HepG2 (cell line): ENCODE measurements around the gene PPM1H. TPM values are rescaled to one million over a fixed set of nuclear protein-coding genes. Genes with fewer than 3 reads are reported as not detected.
A peak's percentile ranks its signal among the peaks of the same experiment; 100 is the strongest.

Experiments used
- EZH2 ChIP-seq: conservative IDR thresholded peaks from 2 replicates; pipeline ENCODE4 v1.6.1; 2012; ENCODE audit warnings: mild to moderate bottlenecking, low read depth, low read length, moderate library complexity
- HMG20A ChIP-seq: IDR thresholded peaks from 2 replicates; pipeline ENCODE4 v1.6.1; 2016; ENCODE audit warnings: borderline replicate concordance
- HOXA3 ChIP-seq: sonication (generic); formaldehyde crosslinking; IDR thresholded peaks from 2 replicates; pipeline ENCODE4 v1.5.0; 2020; ENCODE audit warnings: missing genetic modification reagents
- HOXA9 ChIP-seq: sonication (generic); formaldehyde crosslinking; IDR thresholded peaks from 2 replicates; pipeline ENCODE4 v1.8.1; 2022; ENCODE audit warnings: missing genetic modification reagents, mild to moderate bottlenecking, moderate library complexity, borderline replicate concordance
- MXI1 ChIP-seq: IDR thresholded peaks from 3 replicates; pipeline ENCODE4 v1.6.1; 2012; ENCODE audit warnings: low read depth, low read length, inconsistent platforms, borderline replicate concordance
- NFKB2 ChIP-seq: sonication (generic); formaldehyde crosslinking; IDR thresholded peaks from 2 replicates; pipeline ENCODE4 v1.4.0; 2020; ENCODE audit warnings: missing genetic modification reagents, borderline replicate concordance
- NR2F2 ChIP-seq: IDR thresholded peaks from 2 replicates; pipeline ENCODE4 v1.6.1; 2012; ENCODE audit warnings: low read depth, inconsistent platforms, borderline replicate concordance
- PHF20 ChIP-seq: sonication (generic); formaldehyde crosslinking; IDR thresholded peaks from 2 replicates; pipeline ENCODE4 v1.5.0; 2020; ENCODE audit warnings: mild to moderate bottlenecking, missing genetic modification reagents
- SIX4 ChIP-seq: sonication (generic); formaldehyde crosslinking; IDR thresholded peaks from 2 replicates; pipeline ENCODE4 v1.4.0; 2020; ENCODE audit warnings: missing genetic modification reagents
- SOX6 ChIP-seq, 2 experiments: fragments of 450-650 bp in 1 of 2; sonication (generic) in 1 of 2; formaldehyde crosslinking in 1 of 2; IDR thresholded peaks; 2 replicates each; pipeline versions ENCODE4 v1.4.0 to v1.6.1; 2017 to 2020; ENCODE audit warnings: antibody characterized with exemption in 1 of 2, mild to moderate bottlenecking in 1 of 2, missing genetic modification reagents in 1 of 2
- SP1 ChIP-seq, 2 experiments: fragments of 450-650 bp in 1 of 2; sonication (generic) in 1 of 2; formaldehyde crosslinking in 1 of 2; IDR thresholded peaks; 2 replicates each; pipeline versions ENCODE4 v1.4.0 to v1.6.1; 2016 to 2020; ENCODE audit warnings: missing genetic modification reagents in 1 of 2
- TAF15 ChIP-seq: fragments of 200-400 bp; formaldehyde crosslinking; IDR thresholded peaks from one replicate; pipeline ENCODE4 v1.6.1; 2018; ENCODE audit warnings: mild to moderate bottlenecking, low read depth, low read length; ENCODE audit not compliant: poor library complexity, severe bottlenecking
- TCF7 ChIP-seq: sonication (generic); IDR thresholded peaks from 2 replicates; pipeline ENCODE4 v1.6.1; 2016; ENCODE audit warnings: antibody characterized with exemption, low read depth
- TP53 ChIP-seq: sonication (generic); formaldehyde crosslinking; conservative IDR thresholded peaks from 2 replicates; pipeline ENCODE4 v1.4.0; 2020; ENCODE audit warnings: missing genetic modification reagents
- ZNF3 ChIP-seq: IDR thresholded peaks from 2 replicates; pipeline ENCODE4 v1.7.0; 2017; ENCODE audit warnings: inconsistent platforms
- ZNF451 ChIP-seq: sonication (generic); formaldehyde crosslinking; IDR thresholded peaks from 2 replicates; pipeline ENCODE4 v1.5.0; 2020; ENCODE audit warnings: mild to moderate bottlenecking, missing genetic modification reagents
- ZNF460 ChIP-seq: sonication (generic); formaldehyde crosslinking; IDR thresholded peaks from 2 replicates; pipeline ENCODE4 v1.5.1; 2020; ENCODE audit warnings: missing genetic modification reagents, mild to moderate bottlenecking, borderline replicate concordance
- ZNF556 ChIP-seq: sonication (generic); formaldehyde crosslinking; IDR thresholded peaks from 2 replicates; pipeline ENCODE4 v1.4.0; 2020; ENCODE audit warnings: mild to moderate bottlenecking, missing genetic modification reagents, borderline replicate concordance
- ZNF619 ChIP-seq: sonication (generic); formaldehyde crosslinking; IDR thresholded peaks from 2 replicates; pipeline ENCODE4 v1.4.0; 2020; ENCODE audit warnings: mild to moderate bottlenecking, missing genetic modification reagents
- ZNF749 ChIP-seq: sonication (generic); formaldehyde crosslinking; IDR thresholded peaks from 2 replicates; pipeline ENCODE4 v1.8.0; 2022; ENCODE audit warnings: mild to moderate bottlenecking, missing genetic modification reagents, moderate library complexity, borderline replicate concordance
- ZNF781 ChIP-seq: sonication (generic); formaldehyde crosslinking; IDR thresholded peaks from 2 replicates; pipeline ENCODE4 v1.5.1; 2020; ENCODE audit warnings: borderline replicate concordance, mild to moderate bottlenecking, missing genetic modification reagents; ENCODE audit errors: not compliant biosample characterization
- polyA plus RNA-seq, 8 experiments: library from polyadenylated mRNA; depleted of rRNA in 3 of 8; stranded (reverse) in 7 of 8; unstranded in 1 of 8; fragments of >200 nt; fragmentation: Illumina TruSeq in 4 of 8; extraction: Trizol in 4 of 8; gene quantifications; 2 replicates each; pipeline versions ENCODE4 v1.2.1 to v1.2.3, GENCODE V29; 2011 to 2016; ENCODE audit warnings: low read depth in 4 of 8, missing spikeins in 1 of 8, mixed read lengths in 1 of 8; ENCODE audit not compliant: insufficient read depth in 1 of 8
- total RNA-seq, 5 experiments: library from RNA; depleted of rRNA; stranded (reverse); fragments of >200 nt; fragmentation: Illumina TruSeq; extraction: Trizol; gene quantifications; 2 replicates each; pipeline ENCODE4 v1.2.3, GENCODE V29; 2016; ENCODE audit warnings: low read depth in 1 of 5
- TF ChIP-seq, protein P1 (sequence below): sonication (generic); formaldehyde crosslinking; IDR thresholded peaks from 2 replicates; pipeline ENCODE4 v1.8.0; 2022; ENCODE audit warnings: missing genetic modification reagents, mild to moderate bottlenecking, inconsistent platforms, borderline replicate concordance
- TF ChIP-seq, protein P2 (sequence below): sonication (generic); formaldehyde crosslinking; IDR thresholded peaks from 2 replicates; pipeline ENCODE4 v1.5.0; 2020; ENCODE audit warnings: missing genetic modification reagents, mild to moderate bottlenecking, borderline replicate concordance
- TF ChIP-seq, protein P3 (sequence below): sonication (generic); formaldehyde crosslinking; IDR thresholded peaks from 2 replicates; pipeline ENCODE4 v1.4.0; 2020; ENCODE audit warnings: missing genetic modification reagents
- TF ChIP-seq, protein P4 (sequence below): sonication (generic); formaldehyde crosslinking; IDR thresholded peaks from 2 replicates; pipeline ENCODE4 v1.5.1; 2020; ENCODE audit warnings: mild to moderate bottlenecking, missing genetic modification reagents

Gene PPM1H
- total and polyA plus RNA-seq, 2 of the 13 experiments (the other 11 are each of a cell fraction or from before 2014, with no cell fraction given): 29.1 to 38.1 TPM

DNA sequence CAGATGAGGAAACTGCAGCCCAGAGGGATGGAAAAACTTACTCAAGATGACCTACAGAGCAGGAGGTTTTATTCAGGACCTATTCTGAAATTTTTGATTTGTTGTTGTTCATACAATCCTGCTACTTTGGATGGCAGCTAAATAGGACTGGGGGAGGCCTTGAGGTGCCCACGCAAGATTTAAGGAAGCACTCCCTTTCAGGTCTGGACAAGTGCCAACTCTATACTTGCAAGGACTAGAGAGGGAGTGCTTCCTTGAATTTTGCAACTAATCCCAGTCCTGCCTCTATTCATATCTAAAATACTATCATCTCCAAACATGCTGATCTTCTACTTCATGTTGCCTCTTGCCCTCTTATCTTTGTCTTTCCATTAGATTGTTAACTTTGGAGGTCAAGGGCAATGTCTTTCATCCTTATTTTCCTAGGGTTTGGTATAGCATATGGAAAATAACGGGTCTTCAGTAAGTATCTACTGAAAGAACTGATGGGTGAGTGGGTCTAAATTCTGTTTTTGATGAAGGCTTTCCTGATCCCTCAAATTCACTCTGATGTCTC is 28.6 kb upstream of the PPM1H start (continued):
- TF ChIP-seq NFKB2 (CRISPR knock-in tag) (no peak), MXI1 (no peak), ZNF451 (CRISPR knock-in tag) (no peak), TAF15 (no peak), TP53 (CRISPR knock-in tag) (no peak), HMG20A (CRISPR knock-in tag) (peak; percentile 30; the same call in 1 of the 2 replicates), HOXA9 (CRISPR knock-in tag) (no peak), ZNF781 (no peak), ZNF619 (CRISPR knock-in tag) (no peak), PHF20 (CRISPR knock-in tag) (no peak), ZNF460 (CRISPR knock-in tag) (no peak), EZH2 (no peak), SOX6 (IDR thresholded peaks at IDR 0.05) (no peak), SOX6 (CRISPR knock-in tag; IDR thresholded peaks at IDR 0.05) (0 out of 2 replicates have a peak, but pooled peaks have one; percentile 21), ZNF556 (no peak), ZNF3 (no peak), NR2F2 (peak; percentile 54; the same call in 1 of the 2 replicates), ZNF749 (CRISPR knock-in tag) (no peak), TCF7 (0 out of 2 replicates have a peak, but pooled peaks have one; percentile 33), HOXA3 (CRISPR knock-in tag) (no peak), SIX4 (CRISPR knock-in tag) (no peak), SP1 (IDR thresholded peaks at IDR 0.05) (no peak), SP1 (CRISPR knock-in tag; IDR thresholded peaks at IDR 0.05) (no peak)
- TF ChIP-seq, protein P1, sequence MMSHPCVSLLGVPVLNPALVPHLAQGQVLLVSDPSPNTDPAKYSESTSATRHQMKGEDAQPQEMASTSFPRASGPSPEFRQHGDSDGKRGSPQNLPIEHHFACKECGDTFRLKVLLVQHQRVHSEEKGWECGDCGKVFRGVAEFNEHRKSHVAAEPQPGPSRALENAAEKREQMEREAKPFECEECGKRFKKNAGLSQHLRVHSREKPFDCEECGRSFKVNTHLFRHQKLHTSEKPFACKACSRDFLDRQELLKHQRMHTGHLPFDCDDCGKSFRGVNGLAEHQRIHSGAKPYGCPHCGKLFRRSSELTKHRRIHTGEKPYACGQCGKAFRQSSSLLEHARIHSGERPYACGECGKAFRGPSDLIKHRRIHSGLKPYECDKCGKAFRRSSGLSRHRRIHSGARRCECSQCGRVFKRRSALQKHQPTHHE (CRISPR knock-in tag): no peak
- TF ChIP-seq, protein P2, sequence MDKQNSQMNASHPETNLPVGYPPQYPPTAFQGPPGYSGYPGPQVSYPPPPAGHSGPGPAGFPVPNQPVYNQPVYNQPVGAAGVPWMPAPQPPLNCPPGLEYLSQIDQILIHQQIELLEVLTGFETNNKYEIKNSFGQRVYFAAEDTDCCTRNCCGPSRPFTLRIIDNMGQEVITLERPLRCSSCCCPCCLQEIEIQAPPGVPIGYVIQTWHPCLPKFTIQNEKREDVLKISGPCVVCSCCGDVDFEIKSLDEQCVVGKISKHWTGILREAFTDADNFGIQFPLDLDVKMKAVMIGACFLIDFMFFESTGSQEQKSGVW (CRISPR knock-in tag): no peak
- TF ChIP-seq, protein P3, sequence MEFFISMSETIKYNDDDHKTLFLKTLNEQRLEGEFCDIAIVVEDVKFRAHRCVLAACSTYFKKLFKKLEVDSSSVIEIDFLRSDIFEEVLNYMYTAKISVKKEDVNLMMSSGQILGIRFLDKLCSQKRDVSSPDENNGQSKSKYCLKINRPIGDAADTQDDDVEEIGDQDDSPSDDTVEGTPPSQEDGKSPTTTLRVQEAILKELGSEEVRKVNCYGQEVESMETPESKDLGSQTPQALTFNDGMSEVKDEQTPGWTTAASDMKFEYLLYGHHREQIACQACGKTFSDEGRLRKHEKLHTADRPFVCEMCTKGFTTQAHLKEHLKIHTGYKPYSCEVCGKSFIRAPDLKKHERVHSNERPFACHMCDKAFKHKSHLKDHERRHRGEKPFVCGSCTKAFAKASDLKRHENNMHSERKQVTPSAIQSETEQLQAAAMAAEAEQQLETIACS: no peak
- TF ChIP-seq, protein P4, sequence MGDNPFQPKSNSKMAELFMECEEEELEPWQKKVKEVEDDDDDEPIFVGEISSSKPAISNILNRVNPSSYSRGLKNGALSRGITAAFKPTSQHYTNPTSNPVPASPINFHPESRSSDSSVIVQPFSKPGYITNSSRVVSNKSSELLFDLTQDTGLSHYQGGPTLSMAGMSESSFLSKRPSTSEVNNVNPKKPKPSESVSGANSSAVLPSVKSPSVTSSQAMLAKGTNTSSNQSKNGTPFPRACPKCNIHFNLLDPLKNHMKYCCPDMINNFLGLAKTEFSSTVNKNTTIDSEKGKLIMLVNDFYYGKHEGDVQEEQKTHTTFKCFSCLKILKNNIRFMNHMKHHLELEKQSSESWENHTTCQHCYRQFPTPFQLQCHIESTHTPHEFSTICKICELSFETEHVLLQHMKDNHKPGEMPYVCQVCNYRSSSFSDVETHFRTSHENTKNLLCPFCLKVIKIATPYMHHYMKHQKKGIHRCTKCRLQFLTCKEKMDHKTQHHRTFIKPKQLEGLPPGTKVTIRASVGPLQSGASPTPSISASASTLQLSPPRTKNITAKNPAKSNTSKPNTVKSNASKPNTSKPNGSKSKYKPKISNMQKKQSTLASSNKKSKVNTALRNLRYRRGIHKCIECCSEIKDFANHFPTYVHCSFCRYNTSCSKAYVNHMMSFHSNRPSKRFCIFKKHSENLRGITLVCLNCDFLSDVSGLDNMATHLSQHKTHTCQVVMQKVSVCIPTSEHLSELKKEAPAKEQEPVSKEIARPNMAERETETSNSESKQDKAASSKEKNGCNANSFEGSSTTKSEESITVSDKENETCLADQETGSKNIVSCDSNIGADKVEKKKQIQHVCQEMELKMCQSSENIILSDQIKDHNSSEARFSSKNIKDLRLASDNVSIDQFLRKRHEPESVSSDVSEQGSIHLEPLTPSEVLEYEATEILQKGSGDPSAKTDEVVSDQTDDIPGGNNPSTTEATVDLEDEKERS (CRISPR knock-in tag): no peak
